DOHH2 (cell line): ENCODE data around the gene MYO10.

Experiments
- H3F3A ChIP-seq: fragments of 200-600 bp; sonication (generic), shearing (Covaris generic); 2 replicates; pipeline ENCODE4 v1.6.0; 2016; ENCODE audit warnings: antibody characterized with exemption, mild to moderate bottlenecking; ENCODE audit not compliant: control insufficient read depth, insufficient read depth
- H3K27ac ChIP-seq: fragments of 200-600 bp; sonication (generic); 2 replicates; pipeline ENCODE4 v1.5.1; 2014; ENCODE audit warnings: low read depth, mild to moderate bottlenecking, low read length, moderate library complexity
- H3K27me3 ChIP-seq: fragments of 200-600 bp; sonication (generic); 2 replicates; pipeline ENCODE4 v1.6.1; 2014; ENCODE audit warnings: mild to moderate bottlenecking, low read length, mixed read lengths; ENCODE audit not compliant: control insufficient read depth
- H3K36me3 ChIP-seq: fragments of 200-600 bp; sonication (generic); 2 replicates; pipeline ENCODE4 v1.6.1; 2014; ENCODE audit warnings: mild to moderate bottlenecking, low read length, moderate library complexity, mixed read lengths; ENCODE audit not compliant: control insufficient read depth
- H3K4me1 ChIP-seq: fragments of 200-600 bp; sonication (generic); 2 replicates; pipeline ENCODE4 v1.6.1; 2014; ENCODE audit warnings: mild to moderate bottlenecking, low read length, mixed read lengths; ENCODE audit not compliant: control insufficient read depth
- H3K4me2 ChIP-seq: fragments of 200-600 bp; sonication (generic); 2 replicates; pipeline ENCODE4 v1.6.0; 2014; ENCODE audit warnings: mild to moderate bottlenecking, low read length, moderate library complexity
- H3K4me3 ChIP-seq: fragments of 200-600 bp; sonication (generic); 2 replicates; pipeline ENCODE4 v1.5.1; 2014; ENCODE audit warnings: mild to moderate bottlenecking, low read length, mixed read lengths
- H3K79me2 ChIP-seq: fragments of 200-600 bp; sonication (generic); 2 replicates; pipeline ENCODE4 v1.6.1; 2014; ENCODE audit warnings: mild to moderate bottlenecking, low read length, mixed read lengths; ENCODE audit not compliant: control insufficient read depth
- H3K9me2 ChIP-seq: fragments of 200-600 bp; sonication (generic); replicated peaks from 2 replicates; pipeline ENCODE4 v1.6.1; 2014; ENCODE audit warnings: mild to moderate bottlenecking, low read length, mixed read lengths; ENCODE audit not compliant: control insufficient read depth
- H3K9me3 ChIP-seq: fragments of 200-600 bp; sonication (generic); 2 replicates; pipeline ENCODE4 v1.6.1; 2014; ENCODE audit warnings: antibody characterized with exemption, low read length, mixed read lengths; ENCODE audit not compliant: control insufficient read depth, insufficient read depth
- H4K20me1 ChIP-seq: fragments of 200-600 bp; sonication (generic); 2 replicates; pipeline ENCODE4 v1.6.0; 2014; ENCODE audit warnings: low read depth, mild to moderate bottlenecking, antibody characterized with exemption, low read length, moderate library complexity; ENCODE audit not compliant: control insufficient read depth, insufficient read depth
- EZH2phosphoT487 ChIP-seq: fragments of 200-600 bp; sonication (generic); IDR thresholded peaks from 2 replicates; pipeline ENCODE4 v1.6.1; 2017; ENCODE audit warnings: borderline replicate concordance, mild to moderate bottlenecking, antibody characterized with exemption, low read length, moderate library complexity, mixed read lengths
- TF ChIP-seq, protein P1 (sequence below): fragments of 200-600 bp; sonication (generic); IDR thresholded peaks from one replicate; pipeline ENCODE4 v1.5.1; 2014; ENCODE audit warnings: antibody characterized with exemption, mild to moderate bottlenecking, low read depth, low read length; ENCODE audit not compliant: poor library complexity, severe bottlenecking

Gene MYO10

DNA sequence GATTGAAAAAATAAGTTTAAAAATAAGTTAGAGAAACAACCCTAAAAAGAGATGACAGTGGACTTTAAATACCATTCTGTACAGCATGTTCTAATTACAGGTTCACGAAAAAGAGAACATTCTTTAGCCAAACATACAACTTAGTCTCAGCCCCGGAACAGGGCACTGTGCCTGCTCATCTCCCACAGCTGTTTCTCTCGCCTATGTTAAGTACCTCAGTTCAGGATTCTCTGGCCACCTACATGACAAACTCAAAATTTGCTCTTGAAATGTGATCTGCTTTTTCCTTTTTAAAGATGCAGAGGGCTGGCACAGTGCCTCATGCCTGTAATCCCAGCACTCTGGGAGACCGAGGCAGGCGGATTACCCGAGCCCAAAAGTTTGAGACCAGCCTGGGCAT lies 52.3 kb downstream of the MYO10 start:
- no peaks in the 10 kb centered on the region for H3K9me3 ChIP-seq
- no peaks in the 10 kb centered on the region for H3K27me3 ChIP-seq
- no peaks in the 10 kb centered on the region for H3K9me2 ChIP-seq
- H3K4me2 ChIP-seq, result no peak overlapping the region
- H3K4me3 ChIP-seq, result no peak overlapping the region
- no peaks in the 10 kb centered on the region for H3K79me2 ChIP-seq
- H4K20me1 ChIP-seq, result no peaks in the 10 kb centered on the region
- no peaks in the 10 kb centered on the region for H3F3A ChIP-seq
- TF ChIP-seq EZH2phosphoT487, result no peak
- TF ChIP-seq, protein P1, sequence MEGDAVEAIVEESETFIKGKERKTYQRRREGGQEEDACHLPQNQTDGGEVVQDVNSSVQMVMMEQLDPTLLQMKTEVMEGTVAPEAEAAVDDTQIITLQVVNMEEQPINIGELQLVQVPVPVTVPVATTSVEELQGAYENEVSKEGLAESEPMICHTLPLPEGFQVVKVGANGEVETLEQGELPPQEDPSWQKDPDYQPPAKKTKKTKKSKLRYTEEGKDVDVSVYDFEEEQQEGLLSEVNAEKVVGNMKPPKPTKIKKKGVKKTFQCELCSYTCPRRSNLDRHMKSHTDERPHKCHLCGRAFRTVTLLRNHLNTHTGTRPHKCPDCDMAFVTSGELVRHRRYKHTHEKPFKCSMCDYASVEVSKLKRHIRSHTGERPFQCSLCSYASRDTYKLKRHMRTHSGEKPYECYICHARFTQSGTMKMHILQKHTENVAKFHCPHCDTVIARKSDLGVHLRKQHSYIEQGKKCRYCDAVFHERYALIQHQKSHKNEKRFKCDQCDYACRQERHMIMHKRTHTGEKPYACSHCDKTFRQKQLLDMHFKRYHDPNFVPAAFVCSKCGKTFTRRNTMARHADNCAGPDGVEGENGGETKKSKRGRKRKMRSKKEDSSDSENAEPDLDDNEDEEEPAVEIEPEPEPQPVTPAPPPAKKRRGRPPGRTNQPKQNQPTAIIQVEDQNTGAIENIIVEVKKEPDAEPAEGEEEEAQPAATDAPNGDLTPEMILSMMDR, result no peak
- H3K4me1 ChIP-seq, result no peaks in the 10 kb centered on the region
- no peak overlapping the region for H3K27ac ChIP-seq
- H3K36me3 ChIP-seq, result no peaks in the 10 kb centered on the region

DNA sequence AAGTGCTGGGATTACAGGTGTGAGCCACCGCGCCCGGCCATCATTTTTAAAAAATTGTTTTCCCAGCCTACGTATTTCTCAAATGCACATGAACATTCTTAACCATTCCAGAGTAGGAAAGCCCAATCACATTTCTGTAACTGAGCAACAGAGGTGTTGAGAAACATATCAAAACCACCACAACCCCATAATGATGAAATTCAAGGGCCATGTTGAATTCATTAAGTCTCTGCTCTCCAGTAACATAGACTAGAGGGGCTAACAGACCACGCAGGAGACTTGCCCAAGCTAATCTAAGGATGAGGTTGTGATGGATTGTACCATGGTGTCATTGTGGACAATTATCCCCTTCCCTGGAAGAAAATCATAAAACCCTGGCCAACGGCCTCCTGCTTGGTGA lies 52.9 kb downstream of the MYO10 start:
- H3F3A ChIP-seq, result no peaks in the 10 kb centered on the region
- no peaks in the 10 kb centered on the region for H3K9me3 ChIP-seq
- H3K4me3 ChIP-seq, result no peak overlapping the region
- no peak overlapping the region for H3K27ac ChIP-seq
- H3K9me2 ChIP-seq, result no peaks in the 10 kb centered on the region
- H3K79me2 ChIP-seq, result no peaks in the 10 kb centered on the region
- no peaks in the 10 kb centered on the region for H3K27me3 ChIP-seq
- H3K36me3 ChIP-seq, result no peaks in the 10 kb centered on the region
- no peak overlapping the region for H3K4me2 ChIP-seq
- H4K20me1 ChIP-seq, result no peaks in the 10 kb centered on the region
- no peaks in the 10 kb centered on the region for H3K4me1 ChIP-seq
- TF ChIP-seq, protein P1, result no peak

DNA sequence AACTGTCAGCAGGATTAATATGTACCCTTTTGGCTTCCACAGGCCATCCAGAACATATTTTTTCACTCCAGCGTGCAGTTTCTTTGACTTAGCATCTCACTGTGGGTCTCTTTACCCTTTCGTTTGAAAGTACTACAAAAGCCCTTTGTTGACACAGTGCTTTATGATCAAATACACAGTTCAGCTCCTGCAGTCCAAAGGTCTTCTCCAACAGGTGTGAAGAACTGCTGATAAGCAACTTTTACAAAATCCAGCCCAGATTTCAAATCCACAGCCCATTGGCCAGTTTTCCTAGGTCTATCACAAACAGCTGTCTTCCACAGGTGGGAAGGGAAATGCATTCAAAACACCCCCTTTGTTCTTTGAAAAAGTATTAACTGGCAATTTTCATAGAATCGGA lies 54.8 kb downstream of the MYO10 start:
- Histone ChIP-seq H4K20me1 (no peaks in the 10 kb centered on the region), H3K4me3 (no peak overlapping the region), H3K9me3 (no peaks in the 10 kb centered on the region), H3K27me3 (no peaks in the 10 kb centered on the region), H3K36me3 (no peaks in the 10 kb centered on the region), H3K4me1 (no peaks in the 10 kb centered on the region), H3K79me2 (no peaks in the 10 kb centered on the region), H3K27ac (no peak overlapping the region), H3K4me2 (no peak overlapping the region), H3F3A (no peaks in the 10 kb centered on the region), H3K9me2 (no peaks in the 10 kb centered on the region)
- no peak for TF ChIP-seq EZH2phosphoT487
- TF ChIP-seq, protein P1, result no peak

DNA sequence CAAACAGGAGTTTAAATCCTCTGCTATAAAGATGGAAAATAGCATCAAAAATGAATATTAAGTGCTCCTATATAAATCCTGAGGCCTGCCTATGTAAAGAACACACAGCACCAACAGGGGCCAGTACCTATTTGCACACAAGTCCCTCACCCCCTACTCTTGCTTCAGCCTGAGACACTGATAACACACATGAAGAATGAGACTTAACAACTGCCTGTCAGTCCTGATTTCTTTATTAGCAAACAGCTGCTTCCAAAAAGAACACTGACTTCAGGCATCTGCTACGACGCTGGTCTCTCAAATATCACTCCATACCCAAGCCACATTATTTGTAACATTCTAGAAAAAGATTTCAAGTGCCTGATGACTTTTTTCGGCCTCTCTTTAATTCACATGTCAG lies 55.5 kb downstream of the MYO10 start:
- H4K20me1 ChIP-seq, result no peaks in the 10 kb centered on the region
- no peak overlapping the region for H3K4me3 ChIP-seq
- no peak overlapping the region for H3K27ac ChIP-seq
- H3K9me2 ChIP-seq, result no peaks in the 10 kb centered on the region
- no peaks in the 10 kb centered on the region for H3K36me3 ChIP-seq
- H3K27me3 ChIP-seq, result no peaks in the 10 kb centered on the region
- H3K4me2 ChIP-seq, result no peak overlapping the region
- H3K79me2 ChIP-seq, result no peaks in the 10 kb centered on the region
- no peak for TF ChIP-seq EZH2phosphoT487
- TF ChIP-seq, protein P1, result no peak
- no peaks in the 10 kb centered on the region for H3K4me1 ChIP-seq
- H3K9me3 ChIP-seq, result no peaks in the 10 kb centered on the region
- H3F3A ChIP-seq, result no peaks in the 10 kb centered on the region
